Body of pancreas (tissue), 4 donors: ENCODE results near the gene M1AP. TPM values are rescaled to one million over a fixed set of nuclear protein-coding genes. Genes with fewer than 3 reads are reported as not detected.

Experiments used
- ATAC-seq: fragments of 150-250 bp; one replicate; pipeline ENCODE4 v1.9.1; 2016
- DNase-seq, 4 donors: peaks; one replicate each; pipeline ENCODE4 v3.0.0-alpha.2; 2019
- H3K27ac ChIP-seq, 4 donors: fragments of 200-600 bp; sonication (generic); 1 replicate in 3 of 4; 2 replicates in 1 of 4; pipeline versions ENCODE4 v1.5.1 to v1.6.1; 2016 to 2019; ENCODE audit warnings: mild to moderate bottlenecking in 1 of 4, mixed read lengths in 1 of 4, moderate library complexity in 1 of 4
- H3K27me3 ChIP-seq, 2 donors: fragments of 200-600 bp; sonication (generic); one replicate each; pipeline ENCODE4 v1.6.0; 2016; ENCODE audit warnings: mild to moderate bottlenecking in 1 of 2
- H3K36me3 ChIP-seq, 2 donors: fragments of 200-600 bp; sonication (generic); replicated peaks in 1 of 2; 2 replicates each; pipeline ENCODE4 v1.5.1; 2016; ENCODE audit warnings: low read depth in 2 of 2; ENCODE audit not compliant: insufficient read depth in 1 of 2
- H3K4me1 ChIP-seq: fragments of 200-600 bp; sonication (generic); one replicate; pipeline ENCODE4 v1.6.0; 2016
- H3K4me3 ChIP-seq, 2 donors: fragments of 200-600 bp; sonication (generic); 1 replicate in 1 of 2; 2 replicates in 1 of 2; pipeline ENCODE4 v1.5.1; 2016 to 2019
- H3K9me3 ChIP-seq, 3 donors: fragments of 200-600 bp; sonication (generic); 1 replicate in 2 of 3; 2 replicates in 1 of 3; pipeline ENCODE4 v1.5.1; 2016
- POLR2A ChIP-seq, 3 donors: fragments of 450-650 bp; IDR thresholded peaks; one replicate each; pipeline ENCODE4 v1.6.1; 2016; ENCODE audit warnings: antibody characterized with exemption in 3 of 3, mild to moderate bottlenecking in 2 of 3
- WGBS, 2 donors: methylation state at CpG; one replicate each; pipeline ENCODE4 v1.1.5; 2017; 5-methylcytosine and 5-hydroxymethylcytosine counted together
- intact Hi-C: fragments of 100-400 bp; cut with DNase I; formaldehyde crosslinking; loops from one replicate; pipeline ENCODE4 v1.15.1; 2023
- total RNA-seq, 2 donors: library from RNA; depleted of rRNA; stranded (reverse); fragments of >200 nt; gene quantifications; one replicate each; pipeline ENCODE4 v1.1.0, GENCODE V29; 2016
- TF ChIP-seq, protein P1 (sequence below), 7 experiments: fragments of 450-650 bp in 4 of 7; fragments of 200-600 bp in 3 of 7; sonication (generic) in 3 of 7; IDR thresholded peaks; one replicate each; pipeline ENCODE4 v1.5.1; 2016 to 2019; ENCODE audit warnings: antibody characterized with exemption in 7 of 7

M1AP gene
- total RNA-seq, 2 donors from 2014 or later: not detected

DNA sequence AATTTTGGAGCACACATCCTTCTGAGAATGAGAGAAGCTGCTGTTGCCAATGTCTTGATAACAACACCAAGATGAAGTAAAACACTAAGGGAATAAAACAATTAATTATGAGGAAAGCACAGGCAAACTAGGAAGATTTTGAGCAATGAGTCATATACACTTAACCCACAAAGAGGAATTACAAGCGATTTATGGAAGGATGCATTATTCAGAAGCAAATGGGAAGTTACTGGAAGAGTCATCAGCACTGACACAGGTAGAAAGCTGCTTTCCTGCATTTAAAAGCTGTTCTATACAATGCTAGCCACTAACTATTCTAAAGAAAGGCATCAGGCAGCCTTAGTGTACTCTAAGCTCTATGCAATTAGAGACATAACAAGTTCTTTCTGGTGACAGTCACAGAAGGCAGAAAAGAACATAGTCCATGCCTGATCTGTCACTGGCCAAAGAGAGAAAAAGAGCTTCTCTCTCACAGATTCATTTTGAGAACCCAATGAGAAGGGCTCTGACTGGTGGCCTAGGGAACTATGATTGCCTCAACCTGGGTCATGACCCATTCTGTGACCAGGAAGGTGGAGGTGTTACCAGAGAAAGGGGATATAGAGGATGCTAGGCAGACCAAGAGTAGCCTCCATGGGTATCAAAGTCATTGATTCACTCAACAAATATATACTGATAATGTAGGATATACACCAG lies 45.4 kb downstream of the M1AP start:
- no peak for TF ChIP-seq POLR2A (IDR thresholded peaks at IDR 0.05)
- TF ChIP-seq, protein P1, sequence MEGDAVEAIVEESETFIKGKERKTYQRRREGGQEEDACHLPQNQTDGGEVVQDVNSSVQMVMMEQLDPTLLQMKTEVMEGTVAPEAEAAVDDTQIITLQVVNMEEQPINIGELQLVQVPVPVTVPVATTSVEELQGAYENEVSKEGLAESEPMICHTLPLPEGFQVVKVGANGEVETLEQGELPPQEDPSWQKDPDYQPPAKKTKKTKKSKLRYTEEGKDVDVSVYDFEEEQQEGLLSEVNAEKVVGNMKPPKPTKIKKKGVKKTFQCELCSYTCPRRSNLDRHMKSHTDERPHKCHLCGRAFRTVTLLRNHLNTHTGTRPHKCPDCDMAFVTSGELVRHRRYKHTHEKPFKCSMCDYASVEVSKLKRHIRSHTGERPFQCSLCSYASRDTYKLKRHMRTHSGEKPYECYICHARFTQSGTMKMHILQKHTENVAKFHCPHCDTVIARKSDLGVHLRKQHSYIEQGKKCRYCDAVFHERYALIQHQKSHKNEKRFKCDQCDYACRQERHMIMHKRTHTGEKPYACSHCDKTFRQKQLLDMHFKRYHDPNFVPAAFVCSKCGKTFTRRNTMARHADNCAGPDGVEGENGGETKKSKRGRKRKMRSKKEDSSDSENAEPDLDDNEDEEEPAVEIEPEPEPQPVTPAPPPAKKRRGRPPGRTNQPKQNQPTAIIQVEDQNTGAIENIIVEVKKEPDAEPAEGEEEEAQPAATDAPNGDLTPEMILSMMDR (IDR thresholded peaks at IDR 0.05): no peak
- DNase-seq (no peak), ATAC-seq (no peak)
- H3K36me3 ChIP-seq: no peaks in the 10 kb centered on the region
- intact Hi-C loops: no loop called here
- H3K9me3 ChIP-seq: no peaks in the 10 kb centered on the region
- no peaks in the 10 kb centered on the region for H3K27me3 ChIP-seq
- no peak overlapping the region for H3K4me3 ChIP-seq
- 49 to 56% methylated on average over 1 of the region's 1 CpG for WGBS, 2 donors
- H3K4me1 ChIP-seq: no peaks in the 10 kb centered on the region
- H3K27ac ChIP-seq: no peak overlapping the region

DNA sequence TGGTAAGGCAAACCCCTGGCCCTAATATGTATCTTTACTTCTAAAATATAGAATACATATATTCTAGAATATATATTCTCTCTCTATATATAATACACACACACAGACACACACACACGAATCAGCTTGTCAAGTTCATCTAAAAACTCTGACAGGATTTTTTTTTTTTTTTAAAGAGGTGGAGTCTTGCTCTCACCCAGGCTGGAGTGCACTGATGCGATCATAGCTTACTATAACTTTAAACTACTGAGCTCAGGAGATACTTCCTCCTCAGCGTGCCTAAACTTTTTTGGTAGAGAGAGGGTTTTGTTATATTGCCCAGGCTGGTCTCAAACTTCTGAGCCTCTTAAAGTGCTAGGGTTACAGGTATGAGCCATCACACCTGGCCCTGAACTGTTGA lies 48.5 kb downstream of the M1AP start:
- no peaks in the 10 kb centered on the region for H3K36me3 ChIP-seq
- H3K4me1 ChIP-seq: no peaks in the 10 kb centered on the region
- no peak for DNase-seq
- intact Hi-C loops: no loop called here
- TF ChIP-seq, protein P1 (IDR thresholded peaks at IDR 0.05): no peak
- no peak for TF ChIP-seq POLR2A (IDR thresholded peaks at IDR 0.05)
- ATAC-seq: no peak
- H3K4me3 ChIP-seq: no peak overlapping the region
- 45 to 52% methylated on average over 3 of the region's 3 CpGs for WGBS, 2 donors
- H3K9me3 ChIP-seq: no peaks in the 10 kb centered on the region
- no peak overlapping the region for H3K27ac ChIP-seq
- no peaks in the 10 kb centered on the region for H3K27me3 ChIP-seq

DNA sequence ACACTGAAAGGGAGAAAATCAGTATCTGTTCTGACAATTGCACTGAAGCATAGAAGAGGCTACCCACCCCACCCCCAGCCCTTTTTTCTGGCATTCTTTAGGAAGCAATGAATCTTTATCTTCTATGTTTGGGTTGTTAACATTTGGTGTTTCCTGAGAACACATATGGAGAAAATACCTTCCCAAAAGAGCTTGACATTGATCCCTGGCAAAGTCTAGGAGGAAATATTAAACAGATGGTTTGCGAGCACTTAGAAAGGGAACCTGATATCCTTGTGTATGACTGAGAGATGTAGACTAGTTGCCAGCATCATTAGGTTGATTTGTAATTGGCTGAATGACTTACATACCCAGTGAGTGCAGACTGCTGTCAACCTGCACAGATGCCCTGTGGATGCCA lies 50.7 kb downstream of the M1AP start:
- DNase-seq (no peak), ATAC-seq (no peak)
- H3K4me3 ChIP-seq: no peak overlapping the region
- no peaks in the 10 kb centered on the region for H3K27me3 ChIP-seq
- 33 to 52% methylated on average over 1 of the region's 1 CpG for WGBS, 2 donors
- no peaks in the 10 kb centered on the region for H3K4me1 ChIP-seq
- no peaks in the 10 kb centered on the region for H3K9me3 ChIP-seq
- intact Hi-C loops: no loop called here
- no peaks in the 10 kb centered on the region for H3K36me3 ChIP-seq
- H3K27ac ChIP-seq: no peak overlapping the region
- TF ChIP-seq, protein P1 (IDR thresholded peaks at IDR 0.05): no peak
- TF ChIP-seq POLR2A (IDR thresholded peaks at IDR 0.05): no peak

DNA sequence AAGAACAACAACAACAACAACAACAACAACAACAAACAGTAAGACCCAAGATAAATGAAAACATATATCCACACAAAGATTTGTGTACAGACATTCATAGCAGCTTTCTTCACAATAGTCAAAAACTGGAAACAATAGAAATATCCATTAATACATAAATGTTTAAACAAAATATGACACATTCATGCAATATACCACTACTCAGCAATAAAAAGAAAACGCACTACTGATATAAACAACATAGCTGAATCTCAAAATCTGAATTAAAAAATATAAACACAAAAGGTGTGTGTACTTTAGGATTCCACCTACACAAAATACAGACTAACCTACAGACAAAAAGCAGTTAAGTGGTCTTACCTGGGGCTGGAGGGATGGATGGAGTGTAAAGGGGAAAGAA lies 51.5 kb downstream of the M1AP start:
- Histone ChIP-seq H3K4me1 (no peaks in the 10 kb centered on the region), H3K36me3 (no peaks in the 10 kb centered on the region), H3K4me3 (no peak overlapping the region), H3K27ac (no peak overlapping the region), H3K27me3 (no peaks in the 10 kb centered on the region), H3K9me3 (no peaks in the 10 kb centered on the region)
- DNase-seq (no peak), ATAC-seq (no peak)
- no peak for TF ChIP-seq POLR2A (IDR thresholded peaks at IDR 0.05)
- TF ChIP-seq, protein P1 (IDR thresholded peaks at IDR 0.05): no peak
- intact Hi-C loops: no loop called here
- WGBS, 2 donors: 31 to 32% methylated on average over 1 of the region's 1 CpG
